Stomach (tissue), 4 donors: Measurements from ENCODE around the gene KCNAB2.

Experiments used
- CTCF ChIP-seq, 7 experiments: fragments of 450-650 bp in 4 of 7; fragments of 200-600 bp in 3 of 7; sonication (generic) in 3 of 7; IDR thresholded peaks; one replicate each; pipeline ENCODE4 v1.5.1; 2016 to 2019; ENCODE audit warnings: antibody characterized with exemption in 7 of 7, control low read depth in 2 of 7, mild to moderate bottlenecking in 1 of 7
- EP300 ChIP-seq: sonication (generic); formaldehyde crosslinking; IDR thresholded peaks from one replicate; pipeline ENCODE4 v1.6.1; 2017; ENCODE audit warnings: antibody characterized with exemption
- POLR2A ChIP-seq, 4 donors: fragments of 450-650 bp; IDR thresholded peaks; one replicate each; pipeline ENCODE4 v1.6.1; 2016; ENCODE audit warnings: antibody characterized with exemption in 4 of 4, control low read depth in 2 of 4, mild to moderate bottlenecking in 1 of 4, moderate library complexity in 1 of 4
- POLR2AphosphoS5 ChIP-seq, 3 donors: sonication (generic); formaldehyde crosslinking; IDR thresholded peaks; one replicate each; pipeline ENCODE4 v1.6.1; 2016; ENCODE audit warnings: antibody characterized with exemption in 3 of 3

- TF ChIP-seq CTCF (IDR thresholded peaks at IDR 0.05) (no peak), POLR2A (IDR thresholded peaks at IDR 0.05) (no peak), POLR2AphosphoS5 (IDR thresholded peaks at IDR 0.05) (no peak), EP300 (no peak)
Observed at GRCh38 chr1:6130036-6130435, 84.3 kb downstream of the KCNAB2 start.
